ENCODE measurements around the gene AUNIP. TPM values are rescaled to one million over a fixed set of nuclear protein-coding genes. Genes with fewer than 3 reads are reported as not detected.
A peak's percentile ranks its signal among the peaks of the same experiment; 100 is the strongest.

AUNIP gene
- total and polyA plus RNA-seq, 2 experiments from 2014 or later = 20.9 to 21.9 TPM

GRCh38 chr1:25820247-25821111 is 38.8 kb downstream of the AUNIP start (continued):
- TF ChIP-seq ZNF462 (CRISPR knock-in tag; IDR thresholded peaks at IDR 0.05) = no peak

GRCh38 chr1:25819491-25820246 is 39.6 kb downstream of the AUNIP start, which contains the start of gene MTFR1L:
Gene MTFR1L (plus strand): TSS chr1:25819954. CDS start chr1:25823105, 3,151 bp downstream.
- H3K4me1 Mint-ChIP-seq = peaks cover 30% of the 10 kb centered on the region
- H3K27me3 ChIP-seq (ENCODE audit: insufficient read depth) = peaks cover 13% of the 10 kb centered on the region
- peaks cover 24% of the 10 kb centered on the region for H3K4me1 ChIP-seq (ENCODE audit: insufficient read depth)
- peak within 1 kb of the TSS; percentile 97 for H3K27ac Mint-ChIP-seq
- no peaks in the 10 kb centered on the region for H3K9me2 ChIP-seq (ENCODE audit: insufficient read depth)
- peak within 1 kb of the TSS; percentile 80 for H3K27ac ChIP-seq (ENCODE audit: low read depth)
- peak; percentile 87 for ATAC-seq
- H3K4me3 ChIP-seq = peak within 1 kb of the TSS; percentile 94
- H2AFZ ChIP-seq = peak within 1 kb of the TSS; percentile 97
- H3K79me2 ChIP-seq (replicated peaks; ENCODE audit: insufficient read depth) = 0 out of 2 replicates have a peak, but pooled peaks cover 2% of the 10 kb centered on the region
- DNase-seq (ENCODE audit: low spot score) = peak; percentile 92
- no peaks in the 10 kb centered on the region for H3K9me3 Mint-ChIP-seq
- peaks cover 19% of the 10 kb centered on the region for H3K27me3 Mint-ChIP-seq (ENCODE audit: insufficient read depth, low read depth, poor library complexity)
- H3K4me3 Mint-ChIP-seq = peak within 1 kb of the TSS; percentile 100
- H3K36me3 ChIP-seq (ENCODE audit: insufficient read depth) = no peaks in the 10 kb centered on the region
- H3K36me3 Mint-ChIP-seq (ENCODE audit: low read depth) = peaks cover 11% of the 10 kb centered on the region; the same call in 1 of the 3 replicates
- peak within 1 kb of the TSS; percentile 99 for H3K4me2 ChIP-seq
- 0 out of 2 replicates have a peak, but pooled peaks cover 6% of the 10 kb centered on the region for H4K20me1 ChIP-seq (replicated peaks; ENCODE audit: insufficient read depth)
- H3F3A ChIP-seq (replicated peaks; ENCODE audit: low read depth) = peaks cover 18% of the 10 kb centered on the region
- TF ChIP-seq POLR2AphosphoS5 (IDR thresholded peaks at IDR 0.05; ENCODE audit: low read depth) = peak; percentile 97
- TF ChIP-seq ZNF114 (CRISPR knock-in tag; IDR thresholded peaks at IDR 0.05) = no peak
- TF ChIP-seq ZNF462 (CRISPR knock-in tag; IDR thresholded peaks at IDR 0.05) = no peak
- TF ChIP-seq ETS1 (IDR thresholded peaks at IDR 0.05) = peak; percentile 64; the same call in 1 of the 2 replicates
- no peak for TF ChIP-seq CREB1 (CRISPR knock-in tag; IDR thresholded peaks at IDR 0.05; ENCODE audit: low read depth)

All from GM23338 (cell line).